HCT116 (cell line): ENCODE measurements around the gene AGAP1. TPM values are rescaled to one million over a fixed set of nuclear protein-coding genes. Genes with fewer than 3 reads are reported as not detected.

Experiments
- ATAC-seq: fragments of 200-7000 bp; cut with Tn5 transposase; 2 replicates; pipeline ENCODE4 v1.9.1; 2020; ENCODE audit warnings: mild to moderate bottlenecking, moderate library complexity
- BruUV-seq: library from RNA; stranded (reverse); fragments of 400-500 nt; replicated peaks from 2 replicates; lab custom pipeline; 2021; lab: Mats Ljungman, UMichigan
- CTCF ChIA-PET: fragments of 300-600 bp; sonication (Branson Sonifier 250); formaldehyde crosslinking; loops from one replicate; lab custom pipeline; 2021; ENCODE audit warnings: antibody characterized with exemption; lab: Charles Lee
- POLR2A ChIA-PET: fragments of 300-600, 350-600 bp; sonication (Branson Sonifier 250); formaldehyde crosslinking; loops from one replicate; lab custom pipeline; 2021; ENCODE audit warnings: antibody characterized with exemption; lab: Charles Lee
- RAD21 ChIA-PET, 2 experiments: fragments of 300-600 bp; sonication (Branson Sonifier 250); formaldehyde crosslinking; loops; one replicate each; lab custom pipeline; 2023; ENCODE audit warnings: low total read pairs in 2 of 2; ENCODE audit not compliant: uncharacterized antibody in 2 of 2, unreplicated experiment in 2 of 2, low non-redundant PET in 1 of 2; lab: Charles Lee
- DNase-seq: peaks from one replicate; pipeline ENCODE4 v3.0.0-alpha.2; 2010; ENCODE audit warnings: low read depth, low spot score
- H2AFZ ChIP-seq: fragments of 200-600 bp; shearing (Covaris generic), sonication (generic); 2 replicates; pipeline ENCODE4 v1.6.1; 2017; ENCODE audit warnings: low read depth, mixed run types, mixed read lengths, antibody characterized with exemption, low read length; ENCODE audit not compliant: poor library complexity, severe bottlenecking
- H3K27ac ChIP-seq: 2 replicates; pipeline ENCODE4 v1.5.1; 2012; ENCODE audit warnings: low read depth, low read length
- H3K27me3 ChIP-seq: fragments of 200-600 bp; sonication (generic); 2 replicates; pipeline ENCODE4 v1.6.1; 2016; ENCODE audit warnings: mixed run types, low read length, mixed read lengths; ENCODE audit not compliant: insufficient read depth
- H3K36me3 ChIP-seq, 2 experiments: fragments of 200-500 bp in 1 of 2; fragments of 200-600 bp in 1 of 2; sonication (Bioruptor generic) in 1 of 2; sonication (generic) in 1 of 2; 2 replicates each; pipeline versions ENCODE4 v1.5.1 to v1.6.1; 2014 to 2016; ENCODE audit warnings: low read length in 2 of 2, inconsistent platforms in 1 of 2, mixed read lengths in 1 of 2, mixed run types in 1 of 2; ENCODE audit not compliant: insufficient read depth in 2 of 2, control insufficient read depth in 1 of 2
- H3K4me1 ChIP-seq, 2 experiments: fragments of 200-600 bp in 1 of 2; sonication (generic) in 1 of 2; 2 replicates each; pipeline versions ENCODE4 v1.5.1 to v1.6.1; 2012 to 2017; ENCODE audit warnings: low read length in 2 of 2, inconsistent platforms in 1 of 2, mild to moderate bottlenecking in 1 of 2, mixed read lengths in 1 of 2, mixed run types in 1 of 2, moderate library complexity in 1 of 2; ENCODE audit not compliant: insufficient read depth in 2 of 2, control insufficient read depth in 1 of 2
- H3K4me2 ChIP-seq: fragments of 200-600 bp; sonication (generic); 2 replicates; pipeline ENCODE4 v1.6.1; 2017; ENCODE audit warnings: mixed run types, low read length, mixed read lengths
- H3K4me3 ChIP-seq, 2 experiments: fragments of 200-600 bp in 1 of 2; sonication (generic) in 1 of 2; replicated peaks in 1 of 2; 2 replicates each; pipeline ENCODE4 v1.5.1; 2011 to 2016; ENCODE audit warnings: low read length in 2 of 2, control low read depth in 1 of 2, low read depth in 1 of 2, mild to moderate bottlenecking in 1 of 2, mixed read lengths in 1 of 2, mixed run types in 1 of 2
- H3K79me2 ChIP-seq: fragments of 200-600 bp; sonication (generic); 2 replicates; pipeline ENCODE4 v1.6.1; 2017; ENCODE audit warnings: mild to moderate bottlenecking, mixed run types, low read length, moderate library complexity, mixed read lengths; ENCODE audit not compliant: insufficient read depth
- H3K9ac ChIP-seq: fragments of 200-600 bp; sonication (generic); 2 replicates; pipeline ENCODE4 v1.6.1; 2016; ENCODE audit warnings: low read length, mixed read lengths
- H3K9me2 ChIP-seq: fragments of 200-600 bp; sonication (generic), shearing (Covaris generic); 2 replicates; pipeline ENCODE4 v1.6.1; 2017; ENCODE audit warnings: mixed run types, mild to moderate bottlenecking, moderate library complexity; ENCODE audit not compliant: insufficient read depth
- H3K9me3 ChIP-seq, 2 experiments: fragments of 200-500 bp in 1 of 2; fragments of 200-600 bp in 1 of 2; sonication (Bioruptor generic) in 1 of 2; sonication (generic) in 1 of 2; 2 replicates each; pipeline ENCODE4 v1.6.1; 2014 to 2017; ENCODE audit warnings: low read length in 2 of 2, mixed read lengths in 2 of 2, inconsistent platforms in 1 of 2, low read depth in 1 of 2, mild to moderate bottlenecking in 1 of 2, mixed run types in 1 of 2, moderate library complexity in 1 of 2; ENCODE audit not compliant: control insufficient read depth in 1 of 2, insufficient read depth in 1 of 2
- H4K20me1 ChIP-seq: fragments of 200-600 bp; sonication (generic), shearing (Covaris generic); 2 replicates; pipeline ENCODE4 v1.6.1; 2017; ENCODE audit warnings: mixed run types, mild to moderate bottlenecking, moderate library complexity; ENCODE audit not compliant: insufficient read depth
- EGR1 ChIP-seq: IDR thresholded peaks from 2 replicates; pipeline ENCODE4 v1.6.1; 2012; ENCODE audit warnings: low read depth
- ELF1 ChIP-seq: IDR thresholded peaks from 2 replicates; pipeline ENCODE4 v1.6.1; 2012; ENCODE audit warnings: low read depth, borderline replicate concordance
- EZH2phosphoT487 ChIP-seq: fragments of 200-600 bp; IDR thresholded peaks from 2 replicates; pipeline ENCODE4 v1.6.1; 2018; ENCODE audit warnings: antibody characterized with exemption, borderline replicate concordance
- FOSL1 ChIP-seq: IDR thresholded peaks from 2 replicates; pipeline ENCODE4 v1.6.1; 2012; ENCODE audit warnings: low read depth
- JUND ChIP-seq: IDR thresholded peaks from 2 replicates; pipeline ENCODE4 v1.6.1; 2012
- SIN3A ChIP-seq: IDR thresholded peaks from 2 replicates; pipeline ENCODE4 v1.6.1; 2012; ENCODE audit warnings: low read depth
- ZFX ChIP-seq: fragments of 450-650 bp; IDR thresholded peaks from 2 replicates; pipeline ENCODE4 v1.6.1; 2017
- intact Hi-C: fragments of 100-400 bp; cut with micrococcal nuclease; formaldehyde crosslinking; loops from 2 replicates; pipeline ENCODE4 v1.10.0; 2022
- total RNA-seq: library from RNA; stranded (reverse); gene quantifications from one replicate; pipeline ENCODE4 v1.2.1, GENCODE V29; 2021; ENCODE audit not compliant: unreplicated experiment
- TF ChIP-seq, protein P1 (sequence below): IDR thresholded peaks from 2 replicates; pipeline ENCODE4 v1.6.1; 2011; ENCODE audit warnings: mild to moderate bottlenecking, low read length, moderate library complexity; ENCODE audit not compliant: insufficient replicate concordance; ENCODE audit errors: extremely low read depth
- TF ChIP-seq, protein P2 (sequence below), 3 experiments: fragments of 200-600 bp in 1 of 3; sonication (generic) in 1 of 3; IDR thresholded peaks in 2 of 3; conservative IDR thresholded peaks in 1 of 3; 2 replicates each; pipeline ENCODE4 v1.5.1; 2012 to 2017; ENCODE audit warnings: low read depth in 2 of 3, low read length in 2 of 3, antibody characterized with exemption in 1 of 3, borderline replicate concordance in 1 of 3, control low read depth in 1 of 3, mild to moderate bottlenecking in 1 of 3, mixed read lengths in 1 of 3, mixed run types in 1 of 3, moderate library complexity in 1 of 3; ENCODE audit not compliant: insufficient read depth in 1 of 3
- TF ChIP-seq, protein P3 (sequence below): IDR thresholded peaks from 2 replicates; pipeline ENCODE4 v1.6.1; 2012

Gene AGAP1
- total RNA-seq, 1 experiment from 2014 or later: 43.8 TPM

DNA sequence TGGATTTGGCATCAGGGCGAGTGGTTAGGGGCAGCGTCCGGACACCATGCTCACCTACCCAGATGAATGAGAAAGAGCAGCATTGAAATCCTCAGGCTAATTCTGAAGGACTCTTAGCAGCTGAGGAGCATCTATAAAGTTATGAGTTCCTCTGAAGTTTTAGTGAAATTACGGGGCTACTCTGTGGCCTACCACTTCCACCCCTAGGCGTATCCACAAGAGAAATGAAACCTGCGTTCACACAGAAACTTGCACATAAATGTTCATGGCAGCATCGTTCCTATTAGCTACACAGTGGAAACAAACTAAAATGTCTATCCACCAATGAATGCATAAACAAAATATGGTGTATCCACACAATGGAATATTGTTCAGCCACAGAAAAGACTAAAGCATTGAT is 576.4 kb downstream of the AGAP1 start:
- no TSS peak for BruUV-seq
- H3K4me1 ChIP-seq: no peaks in the 10 kb centered on the region
- no peak for DNase-seq
- no peaks in the 10 kb centered on the region for H3K36me3 ChIP-seq
- no peak overlapping the region for H3K4me3 ChIP-seq
- intact Hi-C loops: no loop called here
- H3K27ac ChIP-seq: no peak overlapping the region
- H4K20me1 ChIP-seq: no peaks in the 10 kb centered on the region
- no peak for ATAC-seq
- CTCF ChIA-PET: no interaction called here
- no peaks in the 10 kb centered on the region for H3K9me3 ChIP-seq
- POLR2A ChIA-PET: no interaction called here
- H3K9ac ChIP-seq: no peak overlapping the region
- H3K79me2 ChIP-seq: no peaks in the 10 kb centered on the region
- no peaks in the 10 kb centered on the region for H3K27me3 ChIP-seq
- no peak overlapping the region for H3K4me2 ChIP-seq
- H2AFZ ChIP-seq: no peak overlapping the region
- RAD21 ChIA-PET: no interaction called here
- TF ChIP-seq, protein P1, sequence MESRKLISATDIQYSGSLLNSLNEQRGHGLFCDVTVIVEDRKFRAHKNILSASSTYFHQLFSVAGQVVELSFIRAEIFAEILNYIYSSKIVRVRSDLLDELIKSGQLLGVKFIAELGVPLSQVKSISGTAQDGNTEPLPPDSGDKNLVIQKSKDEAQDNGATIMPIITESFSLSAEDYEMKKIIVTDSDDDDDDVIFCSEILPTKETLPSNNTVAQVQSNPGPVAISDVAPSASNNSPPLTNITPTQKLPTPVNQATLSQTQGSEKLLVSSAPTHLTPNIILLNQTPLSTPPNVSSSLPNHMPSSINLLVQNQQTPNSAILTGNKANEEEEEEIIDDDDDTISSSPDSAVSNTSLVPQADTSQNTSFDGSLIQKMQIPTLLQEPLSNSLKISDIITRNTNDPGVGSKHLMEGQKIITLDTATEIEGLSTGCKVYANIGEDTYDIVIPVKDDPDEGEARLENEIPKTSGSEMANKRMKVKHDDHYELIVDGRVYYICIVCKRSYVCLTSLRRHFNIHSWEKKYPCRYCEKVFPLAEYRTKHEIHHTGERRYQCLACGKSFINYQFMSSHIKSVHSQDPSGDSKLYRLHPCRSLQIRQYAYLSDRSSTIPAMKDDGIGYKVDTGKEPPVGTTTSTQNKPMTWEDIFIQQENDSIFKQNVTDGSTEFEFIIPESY: no peak
- TF ChIP-seq FOSL1: no peak
- TF ChIP-seq ELF1: no peak
- TF ChIP-seq JUND: no peak
- H3K9me2 ChIP-seq: no peaks in the 10 kb centered on the region

DNA sequence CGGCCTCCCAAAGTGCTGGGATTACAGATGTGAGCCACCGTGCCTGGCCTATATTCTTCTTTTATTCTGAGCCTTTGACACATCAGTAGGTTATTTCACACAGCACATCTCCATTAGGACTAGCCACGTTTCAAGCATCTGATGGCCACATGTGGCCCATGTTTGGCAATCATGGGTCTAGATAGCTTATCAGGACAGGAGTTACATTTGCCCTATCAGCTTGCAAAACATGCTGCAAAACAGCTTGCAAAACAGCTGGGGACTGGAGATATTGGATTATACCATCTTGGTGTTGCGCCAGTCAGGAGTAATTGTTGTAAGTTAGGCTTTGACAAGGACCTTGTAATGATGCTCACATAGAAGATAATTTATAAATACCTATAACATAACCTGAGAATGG is 579.4 kb downstream of the AGAP1 start:
- Histone ChIP-seq H4K20me1 (no peaks in the 10 kb centered on the region), H3K9me2 (no peaks in the 10 kb centered on the region), H3K4me1 (peaks cover 8 to 9% of the 10 kb centered on the region in 2 experiments), H3K9ac (no peak overlapping the region), H3K4me3 (no peak overlapping the region), H3K36me3 (no peaks in the 10 kb centered on the region), H3K27me3 (no peaks in the 10 kb centered on the region), H3K9me3 (no peaks in the 10 kb centered on the region), H3K4me2 (no peak overlapping the region), H3K27ac (no peak overlapping the region), H2AFZ (no peak overlapping the region), H3K79me2 (no peaks in the 10 kb centered on the region)
- BruUV-seq: no TSS peak
- ChIA-PET POLR2A (no interaction called here), CTCF (no interaction called here), RAD21 (no interaction called here)
- no peak for TF ChIP-seq JUND
- TF ChIP-seq EZH2phosphoT487: no peak
- no peak for TF ChIP-seq EGR1
- TF ChIP-seq, protein P2, sequence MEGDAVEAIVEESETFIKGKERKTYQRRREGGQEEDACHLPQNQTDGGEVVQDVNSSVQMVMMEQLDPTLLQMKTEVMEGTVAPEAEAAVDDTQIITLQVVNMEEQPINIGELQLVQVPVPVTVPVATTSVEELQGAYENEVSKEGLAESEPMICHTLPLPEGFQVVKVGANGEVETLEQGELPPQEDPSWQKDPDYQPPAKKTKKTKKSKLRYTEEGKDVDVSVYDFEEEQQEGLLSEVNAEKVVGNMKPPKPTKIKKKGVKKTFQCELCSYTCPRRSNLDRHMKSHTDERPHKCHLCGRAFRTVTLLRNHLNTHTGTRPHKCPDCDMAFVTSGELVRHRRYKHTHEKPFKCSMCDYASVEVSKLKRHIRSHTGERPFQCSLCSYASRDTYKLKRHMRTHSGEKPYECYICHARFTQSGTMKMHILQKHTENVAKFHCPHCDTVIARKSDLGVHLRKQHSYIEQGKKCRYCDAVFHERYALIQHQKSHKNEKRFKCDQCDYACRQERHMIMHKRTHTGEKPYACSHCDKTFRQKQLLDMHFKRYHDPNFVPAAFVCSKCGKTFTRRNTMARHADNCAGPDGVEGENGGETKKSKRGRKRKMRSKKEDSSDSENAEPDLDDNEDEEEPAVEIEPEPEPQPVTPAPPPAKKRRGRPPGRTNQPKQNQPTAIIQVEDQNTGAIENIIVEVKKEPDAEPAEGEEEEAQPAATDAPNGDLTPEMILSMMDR (IDR thresholded peaks at IDR 0.05 in 2 of 3, conservative IDR thresholded peaks at IDR 0.05 in 1 of 3; ENCODE audit: borderline replicate concordance in 1 of 3, insufficient read depth in 1 of 3, low read depth in 2 of 3, low read length in 2 of 3): no peak
- TF ChIP-seq, protein P3, sequence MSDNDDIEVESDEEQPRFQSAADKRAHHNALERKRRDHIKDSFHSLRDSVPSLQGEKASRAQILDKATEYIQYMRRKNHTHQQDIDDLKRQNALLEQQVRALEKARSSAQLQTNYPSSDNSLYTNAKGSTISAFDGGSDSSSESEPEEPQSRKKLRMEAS: no peak
- no peak for TF ChIP-seq SIN3A
- no peak for TF ChIP-seq ELF1
- TF ChIP-seq ZFX: no peak
- DNase-seq (no peak), ATAC-seq (no peak)
- intact Hi-C loops: no loop called here
